ENCODE results near the gene RNF126.

Gene RNF126

DNA sequence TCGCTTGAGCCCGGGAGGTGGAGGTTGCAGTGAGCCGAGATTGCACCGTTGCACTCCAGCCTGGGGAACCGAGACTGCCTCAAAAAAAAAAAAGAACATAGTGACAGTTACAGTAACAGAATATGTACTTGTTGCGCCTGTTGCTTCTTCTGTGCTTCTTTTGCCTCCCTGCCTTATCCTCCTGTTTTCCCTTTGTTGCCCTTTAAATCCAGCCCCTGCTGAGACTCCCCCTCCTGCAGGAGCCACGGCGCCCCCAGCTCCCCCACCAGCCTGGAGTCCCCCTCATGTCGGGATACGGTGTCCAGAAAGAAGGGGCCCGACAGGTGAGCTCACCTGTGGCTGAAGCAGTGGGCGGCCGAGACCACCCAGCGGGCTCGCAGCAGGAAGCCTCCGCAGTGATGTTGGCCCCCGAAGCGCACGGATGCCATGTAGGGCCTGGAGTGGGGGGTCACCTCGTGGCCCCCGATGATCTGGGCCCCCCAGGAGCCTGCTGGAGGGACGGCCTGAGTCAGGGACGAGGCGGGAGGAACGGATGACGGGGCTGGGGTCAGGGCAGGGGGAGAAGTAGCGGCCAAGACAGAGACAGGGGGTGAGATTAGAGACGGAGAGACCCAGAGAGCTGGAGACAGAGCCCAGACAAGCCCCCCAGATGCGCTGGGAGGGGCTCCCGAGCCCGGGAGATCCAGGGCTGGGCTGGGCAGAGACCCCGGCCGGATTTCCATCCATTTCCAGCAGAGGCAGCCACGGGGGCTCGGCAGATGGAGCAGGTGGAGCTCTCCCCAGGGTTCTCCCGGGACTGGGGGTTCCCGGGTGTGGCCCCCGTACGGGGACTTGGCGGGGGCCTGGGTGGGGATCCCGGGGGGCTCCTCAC is 31.7 kb upstream of the RNF126 start:
- Mint-ChIP-seq H3K27ac (no peak overlapping the region), H3K4me1 (no peaks in the 10 kb centered on the region), H3K9me3 (no peaks in the 10 kb centered on the region), H3K36me3 (no peaks in the 10 kb centered on the region), H3K4me3 (no peak overlapping the region), H3K27me3 (peaks cover 49% of the 10 kb centered on the region)
- no peak for ATAC-seq

DNA sequence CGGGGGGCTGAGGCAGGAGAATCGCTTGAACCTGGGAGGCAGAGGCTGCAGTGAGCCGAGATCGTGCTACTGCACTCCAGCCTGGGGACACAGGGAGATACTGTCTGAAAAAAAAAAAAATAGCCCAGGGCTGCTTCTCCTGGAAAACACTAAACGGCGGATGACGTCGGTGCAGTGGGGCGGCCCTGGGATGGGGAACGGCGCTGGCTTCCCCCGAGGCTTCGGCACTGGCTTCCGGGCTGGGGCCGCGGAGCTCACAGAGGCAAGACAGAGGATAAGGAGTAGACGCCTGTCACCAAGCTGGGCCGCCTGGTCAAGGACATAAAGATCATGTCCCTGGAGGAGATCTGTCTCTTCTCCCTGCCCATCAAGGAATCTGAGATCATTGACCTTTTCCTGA is 27.2 kb upstream of the RNF126 start:
- H3K4me1 Mint-ChIP-seq, result no peaks in the 10 kb centered on the region
- H3K4me3 Mint-ChIP-seq, result no peak overlapping the region
- no peak for ATAC-seq
- no peaks in the 10 kb centered on the region for H3K9me3 Mint-ChIP-seq
- peaks cover 36% of the 10 kb centered on the region for H3K27me3 Mint-ChIP-seq
- no peak overlapping the region for H3K27ac Mint-ChIP-seq
- H3K36me3 Mint-ChIP-seq, result no peaks in the 10 kb centered on the region

DNA sequence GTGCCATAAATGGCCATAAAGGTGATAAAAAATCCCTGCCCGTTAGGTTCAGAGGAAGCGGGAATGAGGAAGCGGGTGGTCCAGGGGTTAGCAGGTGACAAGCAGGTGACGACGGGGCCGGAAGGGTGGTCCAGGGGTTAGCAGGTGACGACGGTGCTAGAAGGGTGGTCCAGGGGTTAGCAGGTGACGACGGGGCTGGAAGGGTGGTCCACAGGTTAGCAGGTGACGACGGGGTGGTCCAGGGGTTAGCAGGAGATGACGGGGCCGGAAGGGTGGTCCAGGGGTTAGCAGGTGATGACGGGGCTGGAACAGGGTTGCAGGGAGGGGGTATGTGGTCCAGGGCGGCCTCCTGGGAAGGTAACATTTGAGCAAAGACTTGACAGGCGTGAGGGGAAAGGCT is 26.0 kb upstream of the RNF126 start:
- peaks cover 27% of the 10 kb centered on the region for H3K27me3 Mint-ChIP-seq
- H3K4me1 Mint-ChIP-seq, result no peaks in the 10 kb centered on the region
- H3K9me3 Mint-ChIP-seq, result no peaks in the 10 kb centered on the region
- no peak overlapping the region for H3K27ac Mint-ChIP-seq
- no peak overlapping the region for H3K4me3 Mint-ChIP-seq
- no peak for ATAC-seq
- H3K36me3 Mint-ChIP-seq, result no peaks in the 10 kb centered on the region

DNA sequence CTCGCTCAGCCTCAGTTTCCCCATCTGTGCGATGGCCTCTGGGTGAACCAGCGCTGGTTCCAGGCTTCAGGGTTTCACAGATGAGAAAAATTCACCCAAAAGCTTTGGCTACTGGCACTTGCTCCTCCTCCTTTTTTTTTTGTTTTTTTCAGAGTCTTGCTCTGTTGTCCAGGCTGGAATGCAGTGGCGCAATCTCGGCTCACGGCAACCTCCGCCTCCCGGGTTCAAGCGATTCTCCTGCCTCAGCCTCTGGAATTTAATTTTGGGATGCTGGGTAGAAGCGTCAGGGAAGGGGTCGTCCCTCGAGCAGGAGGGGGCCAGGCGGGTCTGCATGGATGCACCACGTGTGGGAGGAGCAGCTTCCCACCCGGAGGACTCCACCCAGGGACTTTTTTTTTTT is 25.2 kb upstream of the RNF126 start:
- H3K27ac Mint-ChIP-seq, result no peak overlapping the region

DNA sequence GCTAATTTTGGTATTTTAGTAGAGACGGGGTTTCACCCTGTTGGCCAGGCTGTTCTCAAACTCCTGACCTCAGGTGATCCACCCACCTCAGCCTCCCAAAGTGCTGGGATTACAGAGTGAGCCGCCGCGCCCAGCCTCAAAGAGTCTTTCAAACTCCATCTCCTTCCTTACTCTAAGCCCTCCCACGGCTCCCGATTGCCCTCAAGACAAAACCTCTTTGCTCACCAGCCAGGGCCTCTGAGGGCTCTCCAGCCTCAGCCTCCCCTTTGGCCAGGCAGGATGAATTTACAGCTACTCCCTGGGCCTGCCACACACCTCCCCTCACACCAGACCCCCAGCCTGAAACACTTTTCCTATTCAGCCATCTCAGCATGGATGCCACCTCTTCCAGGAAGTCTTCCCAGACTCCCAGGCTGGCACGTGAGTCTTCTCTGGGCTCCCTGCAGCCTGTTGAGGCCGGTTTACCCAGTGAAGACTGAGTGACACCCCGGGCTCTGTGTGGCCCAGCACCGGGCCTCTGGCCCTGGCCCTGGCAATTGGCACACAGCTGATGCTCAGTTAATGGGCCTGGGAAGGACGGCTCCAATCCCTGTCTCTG is 24.7 kb upstream of the RNF126 start:
- Mint-ChIP-seq H3K27me3 (peaks cover 27% of the 10 kb centered on the region), H3K36me3 (no peaks in the 10 kb centered on the region), H3K9me3 (no peaks in the 10 kb centered on the region), H3K4me1 (no peaks in the 10 kb centered on the region), H3K4me3 (no peak overlapping the region), H3K27ac (no peak overlapping the region)
- ATAC-seq, result no peak

More for the DNA sequence above, 25.2 kb upstream of the RNF126 start:
- Mint-ChIP-seq H3K27me3 (peaks cover 27% of the 10 kb centered on the region), H3K9me3 (no peaks in the 10 kb centered on the region), H3K4me1 (no peaks in the 10 kb centered on the region), H3K4me3 (no peak overlapping the region), H3K36me3 (no peaks in the 10 kb centered on the region)
- ATAC-seq, result no peak

DNA sequence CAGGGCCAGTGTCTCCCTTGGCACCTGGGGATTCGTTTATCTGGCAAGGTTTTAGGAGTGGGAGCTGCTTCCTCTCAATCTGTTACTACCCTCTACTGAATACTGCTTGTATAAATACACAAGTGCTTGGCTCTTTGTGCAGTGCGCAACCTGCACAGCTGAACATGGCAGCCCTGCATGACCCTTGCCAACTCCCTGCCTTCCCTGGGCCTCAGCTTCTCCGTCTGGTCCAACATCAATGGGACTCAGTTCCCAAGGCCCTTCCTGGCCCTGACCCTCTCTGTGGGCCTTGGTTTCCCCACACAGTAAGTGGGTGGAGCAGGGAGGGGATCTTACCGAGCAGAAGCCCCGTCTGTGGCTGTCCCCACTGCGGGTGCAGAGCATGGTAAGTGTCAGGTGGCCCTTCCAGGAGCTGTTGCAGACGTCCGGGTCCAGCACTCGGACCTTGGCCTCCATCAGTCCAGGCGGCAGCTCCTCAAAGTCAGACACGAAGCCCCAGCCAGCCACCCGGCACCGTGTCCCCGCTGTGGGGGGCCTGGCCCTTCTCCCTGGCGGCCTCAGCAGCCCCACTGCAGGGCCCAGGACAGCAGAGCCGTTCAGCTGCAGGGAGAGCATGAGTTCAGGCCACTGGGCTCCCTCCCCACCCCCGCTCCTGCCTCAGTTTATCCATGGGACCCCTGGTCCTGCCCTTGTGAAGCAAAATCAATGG is 23.7 kb upstream of the RNF126 start:
- H3K4me3 Mint-ChIP-seq, result no peak overlapping the region
- H3K9me3 Mint-ChIP-seq, result no peaks in the 10 kb centered on the region
- ATAC-seq, result no peak
- H3K27me3 Mint-ChIP-seq, result peaks cover 27% of the 10 kb centered on the region
- H3K27ac Mint-ChIP-seq, result no peak overlapping the region
- no peaks in the 10 kb centered on the region for H3K36me3 Mint-ChIP-seq
- no peaks in the 10 kb centered on the region for H3K4me1 Mint-ChIP-seq

DNA sequence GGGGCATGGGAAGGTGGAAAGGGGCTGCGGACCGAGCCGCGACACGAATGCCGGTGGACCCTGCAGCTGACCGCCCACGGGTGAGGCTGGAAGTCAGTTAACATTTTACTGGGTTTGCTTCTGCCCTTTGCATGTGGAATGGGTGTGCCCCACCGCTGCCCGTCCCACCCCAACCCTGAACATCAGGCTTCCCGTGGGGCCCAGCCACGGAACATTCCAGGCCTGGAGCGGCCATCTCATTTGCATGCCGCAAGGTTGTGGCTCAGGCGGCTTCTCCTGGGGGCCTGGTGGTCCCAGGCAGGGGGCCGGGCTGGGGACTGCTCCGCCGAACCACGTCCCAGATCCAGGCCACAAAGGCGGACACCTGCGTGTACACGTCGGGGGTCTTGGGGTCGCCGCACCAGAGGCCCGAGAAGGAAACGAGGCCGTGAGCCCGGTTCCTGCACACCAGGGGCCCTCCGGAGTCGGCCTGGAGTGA is 22.5 kb upstream of the RNF126 start:
- Mint-ChIP-seq H3K36me3 (no peaks in the 10 kb centered on the region), H3K9me3 (no peaks in the 10 kb centered on the region), H3K4me3 (no peak overlapping the region), H3K4me1 (no peaks in the 10 kb centered on the region), H3K27ac (no peak overlapping the region), H3K27me3 (peaks cover 27% of the 10 kb centered on the region)
- no peak for ATAC-seq

DNA sequence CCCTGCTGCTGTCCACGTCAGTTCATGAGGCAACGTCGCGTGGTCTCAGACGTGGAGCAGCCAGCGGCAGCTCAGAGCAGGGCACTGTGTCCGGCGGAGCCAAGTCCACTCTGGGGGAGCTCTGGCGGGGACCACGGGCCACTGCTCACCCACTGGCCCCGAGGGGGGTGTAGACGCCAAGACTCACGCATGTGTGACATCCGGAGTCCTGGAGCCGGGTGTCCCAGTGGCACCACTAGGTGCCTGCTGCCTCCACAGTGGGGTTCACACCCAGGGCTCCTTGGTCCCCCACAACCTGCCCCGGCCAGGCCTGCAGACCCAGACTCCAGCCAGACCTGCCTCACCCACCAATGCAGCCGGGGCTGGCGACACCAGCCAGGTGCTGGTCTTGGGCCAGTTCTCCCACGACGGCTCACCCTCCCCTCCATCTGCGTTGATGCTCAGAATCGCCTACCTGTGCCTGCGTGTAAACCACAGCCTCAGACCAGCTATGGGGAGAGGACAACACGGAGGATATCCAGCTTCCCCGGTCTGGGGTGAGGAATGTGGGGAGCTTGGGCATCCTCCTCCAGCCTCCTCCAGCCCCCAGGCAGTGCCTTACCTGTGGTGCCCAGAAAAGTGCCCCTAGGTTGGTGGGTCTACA is 19.8 kb upstream of the RNF126 start:
- Mint-ChIP-seq H3K4me1 (no peaks in the 10 kb centered on the region), H3K4me3 (no peak overlapping the region), H3K9me3 (no peaks in the 10 kb centered on the region), H3K27me3 (peaks cover 10% of the 10 kb centered on the region), H3K36me3 (no peaks in the 10 kb centered on the region), H3K27ac (no peak overlapping the region)
- no peak for ATAC-seq

DNA sequence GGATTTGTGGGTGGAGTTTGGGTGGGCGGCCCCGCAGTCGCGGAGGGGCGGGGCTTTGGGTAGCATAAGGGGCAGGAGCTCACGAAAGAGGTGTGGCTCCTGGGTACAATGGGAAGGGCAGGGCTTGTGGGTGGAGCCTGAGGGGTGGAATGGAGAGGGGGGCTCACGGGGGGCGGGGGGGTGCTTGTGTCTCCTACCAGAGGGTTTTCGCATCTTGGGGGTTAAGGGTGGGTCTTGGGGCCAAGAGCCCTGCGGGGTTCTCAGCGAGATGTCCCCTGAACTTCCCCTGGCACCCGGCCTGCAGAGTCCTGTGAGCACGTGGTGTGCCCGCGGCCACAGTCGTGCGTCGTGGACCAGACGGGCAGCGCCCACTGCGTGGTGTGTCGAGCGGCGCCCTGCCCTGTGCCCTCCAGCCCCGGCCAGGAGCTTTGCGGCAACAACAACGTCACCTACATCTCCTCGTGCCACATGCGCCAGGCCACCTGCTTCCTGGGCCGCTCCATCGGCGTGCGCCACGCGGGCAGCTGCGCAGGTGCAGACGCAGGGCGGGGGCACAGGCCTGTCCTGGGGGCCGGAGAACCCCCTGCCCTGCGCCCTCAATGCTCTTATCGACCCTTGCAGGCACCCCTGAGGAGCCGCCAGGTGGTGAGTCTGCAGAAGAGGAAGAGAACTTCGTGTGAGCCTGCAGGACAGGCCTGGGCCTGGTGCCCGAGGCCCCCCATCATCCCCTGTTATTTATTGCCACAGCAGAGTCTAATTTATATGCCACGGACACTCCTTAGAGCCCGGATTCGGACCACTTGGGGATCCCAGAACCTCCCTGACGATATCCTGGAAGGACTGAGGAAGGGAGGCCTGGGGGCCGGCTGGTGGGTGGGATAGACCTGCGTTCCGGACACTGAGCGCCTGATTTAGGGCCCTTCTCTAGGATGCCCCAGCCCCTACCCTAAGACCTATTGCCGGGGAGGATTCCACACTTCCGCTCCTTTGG is 18.3 kb upstream of the RNF126 start:
- no peaks in the 10 kb centered on the region for H3K9me3 Mint-ChIP-seq
- no peaks in the 10 kb centered on the region for H3K4me1 Mint-ChIP-seq
- peak overlapping the region; percentile 85 for H3K27ac Mint-ChIP-seq
- no peaks in the 10 kb centered on the region for H3K27me3 Mint-ChIP-seq
- no peak for ATAC-seq
- H3K4me3 Mint-ChIP-seq, result peak overlapping the region; percentile 86
- no peaks in the 10 kb centered on the region for H3K36me3 Mint-ChIP-seq

DNA sequence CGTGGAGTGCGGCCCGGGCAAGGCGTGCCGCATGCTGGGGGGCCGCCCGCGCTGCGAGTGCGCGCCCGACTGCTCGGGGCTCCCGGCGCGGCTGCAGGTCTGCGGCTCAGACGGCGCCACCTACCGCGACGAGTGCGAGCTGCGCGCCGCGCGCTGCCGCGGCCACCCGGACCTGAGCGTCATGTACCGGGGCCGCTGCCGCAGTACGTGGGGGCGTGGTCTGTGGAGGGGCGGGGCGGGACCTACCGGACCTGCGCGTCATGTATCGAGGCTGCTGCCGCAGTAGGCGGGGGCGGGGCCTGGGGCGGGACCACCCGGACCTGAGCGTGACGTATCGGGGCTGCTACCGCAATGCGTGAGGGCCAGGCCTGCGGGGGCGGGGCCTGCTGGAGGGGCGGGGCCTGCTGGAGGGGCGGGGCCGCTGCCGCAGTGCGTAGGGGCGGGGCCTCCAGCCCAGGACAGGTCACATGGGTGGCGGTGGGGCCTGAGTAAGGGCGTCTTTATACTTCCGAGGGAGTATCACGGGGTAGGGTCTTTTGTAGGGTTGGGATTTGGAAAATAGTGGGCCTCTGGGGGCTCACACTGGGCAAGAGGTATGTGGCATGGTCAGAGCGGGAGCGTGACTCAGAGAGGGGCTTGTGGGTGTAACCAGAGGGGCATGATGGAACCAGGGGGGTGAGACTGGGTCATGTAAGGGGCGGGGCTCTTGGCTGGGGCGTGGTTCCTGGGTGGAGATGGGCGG is 17.4 kb upstream of the RNF126 start:
- Mint-ChIP-seq H3K27me3 (peaks cover 5% of the 10 kb centered on the region), H3K27ac (peak overlapping the region; percentile 85), H3K9me3 (no peaks in the 10 kb centered on the region), H3K36me3 (no peaks in the 10 kb centered on the region), H3K4me1 (peaks cover 3% of the 10 kb centered on the region), H3K4me3 (peak overlapping the region; percentile 86)
- peak; percentile 92 for ATAC-seq

DNA sequence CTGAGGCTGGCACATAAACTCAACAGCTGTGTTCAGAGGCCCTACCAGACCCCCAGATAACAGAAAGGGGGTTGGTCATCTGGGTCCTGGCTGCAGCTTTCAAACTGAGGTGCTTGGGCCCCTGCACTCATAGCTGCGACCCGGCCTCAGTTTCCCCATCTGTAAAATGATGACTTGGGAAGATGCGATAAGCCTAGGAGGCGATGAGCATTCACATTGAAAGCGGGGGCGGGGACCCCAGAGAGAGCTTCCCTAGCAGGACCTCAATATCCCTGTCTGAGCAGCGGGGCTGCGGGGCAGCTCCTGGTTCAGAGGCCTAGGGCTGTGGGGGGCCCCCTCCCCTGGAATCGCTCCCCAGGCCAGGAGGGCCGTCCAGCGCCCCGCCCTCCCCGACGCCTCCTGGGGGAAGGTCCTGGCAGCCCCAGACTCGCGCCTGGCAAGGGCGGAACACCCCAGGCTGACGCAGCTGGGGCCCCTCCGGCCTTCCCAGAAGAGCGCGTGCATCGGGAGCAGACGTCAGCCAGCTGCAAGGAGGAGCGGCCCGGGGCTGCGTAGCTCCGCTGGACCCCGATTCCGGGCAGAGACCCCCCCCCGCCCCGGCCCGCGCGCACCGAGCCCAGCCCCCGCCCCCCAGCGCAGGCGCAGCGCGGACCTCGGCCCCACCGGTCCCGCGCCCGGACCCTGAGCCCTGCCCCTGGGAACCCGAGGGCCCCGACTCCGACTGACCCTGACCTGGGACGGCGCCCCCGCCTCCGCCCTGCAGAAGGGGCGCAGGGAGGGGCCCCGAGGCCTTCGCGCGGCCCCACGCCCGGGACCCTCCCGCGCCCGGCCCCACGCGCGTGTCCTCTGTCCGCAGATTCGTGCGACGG is 16.6 kb upstream of the RNF126 start:
- ATAC-seq, result peak; percentile 22
- Mint-ChIP-seq H3K4me1 (peaks cover 8% of the 10 kb centered on the region), H3K36me3 (no peaks in the 10 kb centered on the region), H3K4me3 (peak overlapping the region; percentile 70), H3K27me3 (peaks cover 13% of the 10 kb centered on the region), H3K27ac (no peak overlapping the region), H3K9me3 (no peaks in the 10 kb centered on the region)

DNA sequence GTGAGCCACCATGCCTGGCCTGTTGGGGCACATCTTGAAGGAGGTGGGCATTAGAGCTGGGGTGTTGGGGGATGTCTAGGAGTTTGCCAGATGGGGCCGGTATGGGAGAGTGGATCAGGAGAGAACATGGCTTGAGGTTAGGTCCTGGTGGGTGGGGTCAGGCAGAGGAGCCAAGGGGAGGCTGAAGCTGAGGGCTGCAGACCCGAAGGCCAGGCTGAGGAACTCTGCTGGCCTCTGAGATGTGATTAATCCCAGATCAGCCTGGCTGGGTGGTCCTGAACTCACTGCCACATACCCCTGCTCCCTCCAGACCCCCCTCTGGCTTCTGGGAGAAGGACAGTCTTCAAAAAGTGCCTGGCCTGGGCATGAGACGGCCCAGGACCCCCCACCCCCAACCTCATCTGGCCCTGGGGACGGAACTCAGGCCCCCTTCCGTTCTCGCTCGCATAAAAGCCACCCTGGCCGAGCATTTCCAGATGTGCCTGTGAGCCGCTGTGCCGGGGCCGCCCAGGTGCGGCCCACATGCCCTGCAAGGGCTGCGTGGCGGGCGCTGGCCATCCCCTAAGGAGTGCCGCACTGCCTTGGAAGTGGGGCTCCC is 15.9 kb upstream of the RNF126 start:
- Mint-ChIP-seq H3K4me1 (peaks cover 8% of the 10 kb centered on the region), H3K27me3 (peaks cover 19% of the 10 kb centered on the region), H3K4me3 (peak overlapping the region; percentile 70), H3K27ac (no peak overlapping the region), H3K36me3 (no peaks in the 10 kb centered on the region), H3K9me3 (no peaks in the 10 kb centered on the region)
- no peak for ATAC-seq

Measured in stimulated activated memory B cell treated with anti-CD40 and anti-IgM and Interleukin-4, amounts not matched to agents 10 μg/mL and 1 μg/mL and 100 μg/mL, for 72 hours (primary cell).